Activated T-helper 9 cell treated with anti-CD3 and anti-CD28 coated beads, Interleukin-2, amount 50 U/mL, for 16 hours (primary cell): Measurements from ENCODE around the gene PECR.
"Not testable (repeated sequence)": the region's sequence is repeated elsewhere in the genome, so short reads cannot be mapped to it uniquely, and the experiment has no call there.

Experiments
- DNase-seq: peaks from one replicate; pipeline ENCODE4 v3.0.0-alpha.2; 2020; ENCODE audit warnings: low read depth

The PECR gene

DNA sequence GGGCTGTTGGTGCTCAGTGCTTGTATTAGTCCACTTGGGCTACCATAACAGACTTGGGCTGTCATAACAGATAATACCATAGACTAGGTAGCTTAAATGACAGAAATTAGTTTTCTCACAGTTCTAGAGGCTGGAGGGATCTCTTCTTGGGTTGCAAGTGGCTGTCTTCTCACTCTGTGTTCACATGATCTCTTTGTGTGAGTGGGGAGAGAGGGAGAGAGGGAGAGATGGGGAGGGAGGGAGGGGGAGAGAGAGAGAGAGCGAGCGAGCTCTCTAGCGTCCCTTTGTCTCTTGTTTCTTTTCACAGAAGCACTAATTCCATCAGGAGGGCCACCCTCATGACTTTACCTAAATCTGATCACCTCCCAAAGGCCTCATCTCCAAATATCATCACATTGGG, 23.1 kb upstream of the PECR start:
- no peak for DNase-seq

DNA sequence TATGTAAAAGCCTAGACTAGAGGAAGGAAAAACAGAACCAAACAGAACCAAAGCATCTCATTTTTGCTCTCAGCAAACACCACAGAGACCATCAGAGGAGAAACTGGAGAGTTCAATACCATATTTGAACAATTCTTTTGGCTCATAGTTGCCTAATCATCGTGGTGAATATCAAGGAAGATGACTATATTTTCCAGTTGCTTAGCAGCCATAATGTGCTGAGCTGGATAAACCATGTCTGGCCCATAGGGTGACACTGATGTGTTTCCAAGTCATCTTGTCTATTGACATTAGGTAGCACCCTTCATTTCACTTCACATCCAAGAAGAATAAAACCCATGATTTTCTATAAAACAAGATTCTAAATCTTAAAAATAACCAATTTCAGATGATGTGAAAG, 21.6 kb upstream of the PECR start:
- no peak for DNase-seq

DNA sequence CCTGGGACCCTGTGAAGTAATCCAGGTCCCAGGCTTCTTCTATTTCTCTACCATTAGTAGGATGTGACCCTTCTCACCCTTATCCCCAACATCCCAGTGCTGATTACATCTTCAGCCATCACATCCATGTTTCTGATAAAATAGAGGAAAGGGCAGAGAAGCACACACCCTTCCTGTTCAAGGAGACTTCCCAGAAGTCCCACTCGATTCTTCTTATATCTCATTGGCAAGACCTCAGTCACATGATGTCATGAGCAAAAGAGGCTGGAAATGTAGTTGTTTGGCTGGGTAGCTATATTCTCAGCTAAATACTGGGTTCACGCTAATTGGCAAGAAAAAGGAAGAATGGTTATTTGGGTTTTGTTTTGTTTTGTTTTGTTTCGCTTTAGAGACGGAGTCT, 19.5 kb upstream of the PECR start:
- no peak for DNase-seq

DNA sequence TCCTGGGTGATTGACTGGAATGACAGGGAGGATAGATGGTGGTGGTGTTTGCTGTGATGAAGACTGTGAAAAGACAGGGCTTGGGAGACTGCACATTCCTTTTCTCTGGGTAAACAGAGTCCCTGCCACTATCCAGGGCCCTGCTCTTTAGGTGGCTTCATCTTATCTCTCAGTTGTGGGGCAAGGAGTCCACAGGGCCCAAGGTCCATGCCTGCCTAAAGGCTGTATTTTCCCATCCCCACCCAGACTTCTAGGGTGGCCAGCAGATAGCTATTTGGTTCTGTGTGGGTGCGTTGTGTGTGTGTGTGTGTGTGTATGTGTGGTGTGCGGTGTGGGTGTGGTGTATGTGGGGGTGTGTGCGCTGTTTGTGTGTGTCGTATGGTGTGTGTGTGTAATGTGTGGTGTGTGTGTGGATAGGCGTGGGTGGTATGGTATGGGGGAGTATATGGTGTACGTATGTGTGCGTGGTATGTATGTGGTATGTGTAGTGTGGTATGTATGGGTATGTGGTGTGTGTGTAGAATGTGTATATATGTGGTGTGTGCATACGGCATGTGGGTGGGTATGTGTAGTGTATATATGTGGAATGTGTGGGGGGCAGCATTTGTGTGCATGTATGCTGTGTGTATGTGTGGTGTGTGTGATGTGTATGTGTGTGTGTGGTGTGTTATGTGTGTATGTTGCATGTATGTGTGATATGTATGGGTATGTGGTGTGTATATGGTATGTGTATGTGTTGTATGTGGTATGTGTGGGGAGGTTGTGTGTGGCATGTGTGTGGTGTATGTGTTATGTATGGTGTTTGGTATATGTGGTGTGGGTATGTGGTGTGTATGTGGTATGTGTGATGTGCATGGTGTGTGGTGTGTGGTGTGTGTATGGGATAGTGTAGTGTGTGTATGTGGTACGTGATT, 17.1 kb upstream of the PECR start:
- no peak for DNase-seq

DNA sequence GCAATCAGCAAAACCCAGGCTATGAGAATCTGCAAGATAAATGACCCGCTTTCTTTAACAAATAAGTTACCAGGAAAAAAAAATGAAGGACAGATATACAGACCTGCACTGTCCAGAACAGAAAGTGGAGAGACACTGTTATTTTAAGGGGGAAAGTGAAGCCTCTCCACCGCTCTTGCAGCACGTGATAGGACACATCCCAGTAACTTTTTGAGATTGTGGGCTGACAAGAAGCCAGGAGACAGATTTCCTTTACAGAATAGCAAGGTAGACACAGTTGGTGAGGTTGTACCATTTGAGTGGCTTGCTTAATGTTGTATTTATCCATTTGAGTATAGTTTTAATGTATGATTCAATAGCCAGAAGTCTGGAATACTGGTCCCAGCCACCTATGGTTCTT, 13.1 kb upstream of the PECR start:
- DNase-seq: no peak

DNA sequence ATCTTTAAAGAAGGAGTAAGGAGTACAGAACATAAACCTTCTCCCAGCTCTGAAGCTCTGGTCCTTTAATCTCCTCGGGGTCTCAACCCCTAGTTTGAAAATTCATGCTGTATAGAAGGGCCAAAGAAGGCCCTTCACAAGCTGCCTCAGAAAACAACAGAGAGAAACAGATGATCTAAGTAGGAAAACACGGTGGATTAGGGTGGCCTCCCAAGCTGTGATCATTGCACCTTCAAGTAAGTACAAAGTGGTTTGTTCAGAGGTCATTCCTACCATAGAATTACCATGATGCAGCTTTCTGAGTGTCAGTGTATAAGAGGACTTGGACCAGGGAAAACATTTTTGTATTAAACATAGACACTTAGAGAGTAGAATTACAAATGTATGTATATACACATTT, 11.0 kb upstream of the PECR start:
- no peak for DNase-seq

DNA sequence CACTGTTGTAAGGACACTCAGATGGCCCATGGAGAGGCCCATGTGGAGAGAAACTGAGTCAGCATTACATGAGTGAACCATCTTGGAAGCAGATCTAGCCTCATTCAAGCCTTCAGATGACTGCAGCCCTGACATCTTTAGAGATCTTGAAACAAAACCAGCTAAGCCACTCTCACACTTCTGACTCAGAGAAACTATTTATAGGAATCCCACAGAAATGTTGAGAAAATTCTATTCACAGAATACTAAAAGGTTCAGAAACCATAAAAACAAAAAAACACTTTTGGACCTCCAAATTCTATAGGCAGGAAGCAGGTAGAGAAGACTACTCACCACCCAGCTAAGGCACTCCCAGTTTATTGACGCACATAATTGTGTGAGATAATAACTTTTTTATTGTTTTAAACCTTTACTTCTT, 8.8 kb upstream of the PECR start:
- no peak for DNase-seq

DNA sequence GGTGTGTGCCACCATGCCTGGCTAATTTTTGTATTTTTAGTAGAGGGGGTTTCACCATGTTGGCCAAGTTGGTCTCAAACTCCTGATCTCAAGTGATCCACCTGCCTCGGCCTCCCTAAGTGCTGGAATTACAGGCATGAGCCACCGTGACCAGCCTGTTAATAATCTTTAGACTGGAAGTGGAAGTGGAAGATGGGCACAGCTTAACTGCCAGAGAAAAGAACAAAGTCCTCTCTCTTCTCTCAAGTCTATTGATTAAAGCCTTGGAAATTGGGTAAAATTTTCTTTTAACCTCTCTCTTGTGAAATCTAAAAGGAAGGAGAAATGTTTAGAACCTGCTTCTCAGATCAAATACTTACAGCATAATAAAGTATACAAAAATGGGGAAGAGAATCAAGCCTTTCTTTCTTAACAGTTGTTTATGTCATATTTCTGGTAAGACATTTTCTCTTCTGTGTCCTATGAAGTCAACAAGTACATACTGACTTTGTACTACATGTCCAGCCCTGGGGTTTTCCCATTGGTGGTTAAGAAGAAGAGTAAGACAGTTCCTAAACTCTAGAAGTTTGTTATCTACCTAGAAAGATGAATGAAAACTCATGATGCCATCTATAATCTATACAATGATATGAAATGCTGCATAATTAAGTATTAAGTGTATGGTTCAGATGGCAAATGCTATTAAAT, 4.7 kb upstream of the PECR start:
- no peak for DNase-seq

DNA sequence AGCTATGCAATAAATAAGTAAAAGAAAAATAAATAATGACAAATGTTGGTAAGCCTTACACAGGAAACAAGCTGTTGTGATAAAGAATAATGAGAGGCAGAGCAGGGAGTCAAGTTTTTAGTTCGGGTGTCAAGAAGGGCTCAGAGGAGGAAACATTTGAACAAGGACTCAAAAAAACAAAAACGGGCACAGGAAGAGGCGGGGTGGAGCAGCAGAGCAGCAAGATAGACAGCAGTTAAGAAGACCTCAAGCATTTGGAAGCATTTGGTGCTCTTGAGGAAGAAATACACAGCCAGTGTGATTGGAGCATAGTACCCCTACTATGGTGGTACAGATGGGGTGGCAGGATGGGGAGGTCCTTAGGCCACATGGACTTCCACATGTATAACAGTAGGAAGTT, 2.9 kb upstream of the PECR start:
- DNase-seq: no peak

DNA sequence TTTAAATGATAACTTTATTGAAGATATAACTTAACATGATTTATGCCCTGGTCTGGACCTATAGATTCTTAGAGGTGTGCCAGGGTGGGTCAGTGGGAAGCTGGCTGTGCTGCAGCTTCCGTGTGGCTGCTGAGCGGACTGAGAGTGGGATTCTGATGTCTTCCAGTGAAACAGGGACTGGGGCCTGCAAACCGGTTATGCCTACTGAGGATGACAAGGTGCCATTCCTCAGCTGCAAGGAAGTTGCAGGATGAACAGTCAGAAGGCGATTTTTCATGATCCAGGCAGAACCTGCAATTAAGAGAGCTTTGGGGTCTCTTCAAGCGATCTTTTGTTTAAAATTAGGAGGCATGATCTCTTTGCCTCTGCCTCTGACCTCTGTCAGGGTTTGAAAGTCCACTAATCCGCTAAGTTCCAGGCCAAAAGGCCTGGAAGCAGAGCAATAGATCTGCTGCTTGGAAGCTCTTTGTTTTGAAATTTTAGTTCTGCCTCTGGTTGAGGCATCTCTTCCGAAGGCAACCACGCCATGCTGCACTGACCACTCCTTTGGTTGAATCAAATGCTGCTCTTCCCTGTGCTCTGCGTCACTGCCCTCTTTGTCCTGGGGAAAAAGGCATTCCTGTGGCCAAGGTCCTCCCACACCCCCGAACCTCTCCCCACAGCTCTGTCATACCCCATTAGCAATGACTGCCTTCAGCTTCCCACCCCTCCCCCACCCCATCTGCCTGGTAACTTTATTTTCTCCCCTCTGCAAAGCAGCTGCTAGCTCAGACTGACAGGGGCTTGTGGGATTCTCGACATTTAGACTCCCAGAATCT, 2.1 kb upstream of the PECR start:
- no peak for DNase-seq

DNA sequence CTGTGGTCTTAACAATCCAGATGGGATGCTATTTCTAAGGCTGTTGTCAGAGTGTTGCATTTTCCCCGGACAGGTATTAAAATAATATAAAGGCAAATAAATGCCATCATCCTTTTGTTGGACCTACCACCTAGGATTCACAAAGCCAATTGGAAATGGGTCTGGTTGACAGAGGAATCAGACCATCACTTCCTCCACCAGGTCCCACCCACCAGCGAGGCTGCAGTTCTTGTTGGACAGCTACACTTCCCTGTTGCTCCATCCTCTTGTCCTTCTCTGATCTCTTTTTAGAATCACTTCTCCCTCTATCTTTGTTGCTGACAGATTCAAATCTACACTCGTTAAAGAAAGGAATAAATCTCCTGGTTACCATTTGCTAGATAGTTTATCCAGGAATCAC, 1.2 kb upstream of the PECR start:
- no peak for DNase-seq

DNA sequence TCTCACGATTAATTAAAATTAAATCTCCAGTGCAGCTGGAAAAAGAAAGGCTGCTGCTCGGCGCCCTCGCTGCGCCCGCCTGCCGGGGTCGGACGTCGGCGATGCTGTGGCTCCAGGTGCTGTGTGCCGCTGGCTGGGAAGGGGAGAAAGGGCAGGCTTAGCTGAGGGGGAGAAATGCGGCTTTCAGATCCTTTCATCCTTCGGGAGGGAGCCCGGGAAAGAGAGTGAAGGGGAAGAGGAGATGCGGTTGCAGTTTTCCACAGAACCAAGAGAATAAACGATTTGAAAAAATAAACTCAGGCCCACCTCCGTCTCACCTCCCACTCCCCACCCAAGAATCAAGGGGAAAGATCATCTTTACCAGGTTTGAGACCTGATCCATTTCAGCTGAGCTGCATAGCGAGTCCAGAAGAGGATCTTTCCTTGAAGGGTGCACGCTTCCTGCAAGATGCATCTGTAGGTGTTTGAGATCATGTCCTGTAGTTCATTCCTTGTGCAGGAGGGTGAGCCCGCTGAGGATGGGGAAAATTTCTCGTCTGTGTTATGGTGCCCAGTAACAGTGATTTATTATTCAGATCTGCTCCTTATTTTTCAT, 605 bp upstream of the PECR start:
- DNase-seq: no peak

DNA sequence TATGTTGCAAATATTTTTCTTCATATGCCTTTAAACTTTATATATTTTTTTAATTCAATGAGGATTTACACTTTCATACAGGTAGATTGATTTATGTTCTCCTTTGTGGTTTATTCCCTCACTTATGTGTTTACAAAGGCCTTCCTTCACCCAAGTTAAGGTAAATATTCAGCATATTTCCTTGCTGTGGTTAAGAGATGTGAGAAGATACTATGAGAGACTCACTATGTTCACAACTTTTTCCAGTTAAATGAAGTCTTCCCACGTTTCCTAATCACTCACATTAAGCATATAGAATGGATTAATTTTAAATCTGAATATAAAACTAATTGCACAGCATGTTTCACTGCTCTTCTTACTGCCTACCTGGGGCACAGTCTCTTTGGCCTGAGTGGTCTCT, 597 bp downstream of the PECR start:
- DNase-seq: no peak

DNA sequence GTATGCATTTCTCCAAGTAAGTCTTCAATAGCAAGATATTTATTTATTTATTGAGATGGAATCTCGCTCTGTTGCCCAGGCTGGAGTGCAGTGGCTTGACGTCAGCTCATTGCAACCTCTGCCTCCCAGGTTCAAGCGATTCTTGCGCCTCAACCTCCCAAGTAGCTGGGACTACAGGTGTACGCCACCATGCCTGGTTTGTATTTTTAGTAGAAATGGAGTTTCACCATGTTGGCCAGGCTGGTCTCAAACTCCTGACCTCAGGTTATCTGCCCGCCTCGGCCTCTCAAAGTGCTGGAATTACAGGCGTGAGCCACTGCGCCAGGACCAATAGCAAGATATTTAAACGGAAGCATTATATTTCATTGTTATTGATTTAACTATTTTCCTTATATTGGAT, 1.6 kb downstream of the PECR start:
- not testable (repeated sequence) for DNase-seq

DNA sequence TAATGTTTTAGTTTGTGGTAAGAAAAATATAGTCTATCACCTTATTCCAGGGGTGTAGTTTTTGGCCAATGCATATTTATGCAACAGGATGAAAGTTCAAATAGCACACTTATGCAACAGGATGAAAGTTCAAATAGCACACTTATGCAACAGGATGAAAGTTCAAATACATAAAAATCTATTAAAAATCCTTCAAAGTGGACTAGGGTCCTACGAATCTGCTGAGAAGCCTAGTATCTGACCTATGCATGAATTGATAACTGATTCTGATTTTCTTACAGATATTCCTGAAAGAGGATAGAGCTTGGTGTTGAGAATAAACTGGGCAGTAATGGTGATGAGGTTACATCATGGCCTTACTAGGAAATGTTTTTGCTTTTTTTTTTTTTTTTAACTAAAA, 2.8 kb downstream of the PECR start:
- DNase-seq: no peak

DNA sequence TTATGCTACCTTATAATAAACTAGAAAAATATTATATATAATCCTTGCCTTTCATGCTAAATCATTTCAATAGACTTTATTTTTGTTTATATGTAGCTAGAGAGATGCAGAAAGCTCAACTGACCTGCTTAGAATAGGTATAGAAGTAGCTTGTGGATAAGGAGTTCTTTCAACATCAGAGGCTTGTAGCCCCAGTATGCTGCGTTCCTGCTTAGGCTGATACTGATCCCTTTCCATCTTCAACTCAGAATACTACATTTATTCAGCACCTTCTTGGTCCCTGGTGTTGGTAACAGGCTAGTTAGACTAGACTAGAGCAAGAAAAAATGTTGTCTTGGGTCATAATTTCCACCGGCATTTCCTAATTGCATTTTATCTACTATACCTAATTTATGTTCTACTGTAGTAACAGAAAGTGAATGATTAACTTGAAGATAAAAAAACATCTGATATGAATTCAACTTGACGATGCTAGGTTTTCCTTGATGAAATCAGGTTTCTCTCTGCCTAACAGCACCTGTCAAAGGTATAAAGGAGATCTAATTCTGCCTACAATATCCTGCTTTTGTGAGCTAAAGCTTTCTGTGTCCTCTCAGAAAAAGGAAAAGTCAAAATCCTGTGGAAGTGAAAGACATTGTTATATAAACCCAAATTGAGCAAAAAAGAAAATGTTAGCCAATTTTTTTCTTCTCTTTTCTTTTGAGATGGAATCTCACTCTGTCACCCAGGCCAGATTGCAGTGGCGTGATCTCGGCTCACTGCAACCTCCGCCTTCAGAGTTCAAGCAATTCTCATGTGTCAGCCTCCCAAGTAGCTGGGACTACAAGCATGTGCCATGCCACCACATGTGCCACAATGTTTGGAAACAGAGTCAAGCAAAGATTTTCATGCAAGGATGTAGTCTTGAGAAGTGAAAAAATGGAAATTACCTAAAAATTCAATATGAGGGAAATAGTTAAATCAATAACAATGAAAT, 5.8 kb downstream of the PECR start:
- no peak for DNase-seq

DNA sequence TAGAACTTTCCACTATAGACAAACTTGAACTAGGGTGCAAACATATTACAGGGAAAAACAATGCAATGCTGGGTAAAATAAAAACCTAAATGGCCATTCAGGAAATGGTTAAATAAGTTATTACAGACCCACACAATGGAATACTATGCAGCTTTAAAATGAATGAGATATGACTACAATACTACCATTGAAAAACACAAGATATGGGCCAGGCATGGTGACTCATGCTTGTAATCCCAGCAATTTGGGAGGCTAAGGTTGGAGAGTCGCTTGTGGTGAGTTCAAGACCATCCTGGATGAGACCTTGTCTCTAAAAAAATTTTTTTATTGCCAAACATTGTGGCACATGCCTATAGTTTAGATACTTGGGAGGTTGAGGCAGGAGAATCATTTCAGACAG, 6.8 kb downstream of the PECR start:
- no peak for DNase-seq

DNA sequence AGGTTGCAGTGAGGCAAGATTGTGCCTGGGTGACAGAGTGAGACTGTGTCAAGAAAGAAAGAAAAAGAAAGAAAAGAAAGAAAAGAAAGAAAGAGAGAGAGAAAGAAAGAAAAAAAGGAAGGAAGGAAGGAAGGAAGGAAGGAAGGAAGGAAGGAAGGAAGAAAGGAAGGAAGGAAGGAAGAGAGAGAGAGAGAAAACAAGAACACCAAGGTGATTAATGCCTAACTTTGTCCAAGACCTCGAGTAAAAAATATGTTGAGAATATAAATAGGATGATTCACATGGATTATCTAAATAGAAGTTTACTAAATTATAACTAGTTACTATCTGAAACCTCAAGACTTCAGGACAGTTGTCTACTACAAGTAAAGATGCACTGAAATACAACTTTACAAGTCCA, 7.2 kb downstream of the PECR start:
- no peak for DNase-seq

DNA sequence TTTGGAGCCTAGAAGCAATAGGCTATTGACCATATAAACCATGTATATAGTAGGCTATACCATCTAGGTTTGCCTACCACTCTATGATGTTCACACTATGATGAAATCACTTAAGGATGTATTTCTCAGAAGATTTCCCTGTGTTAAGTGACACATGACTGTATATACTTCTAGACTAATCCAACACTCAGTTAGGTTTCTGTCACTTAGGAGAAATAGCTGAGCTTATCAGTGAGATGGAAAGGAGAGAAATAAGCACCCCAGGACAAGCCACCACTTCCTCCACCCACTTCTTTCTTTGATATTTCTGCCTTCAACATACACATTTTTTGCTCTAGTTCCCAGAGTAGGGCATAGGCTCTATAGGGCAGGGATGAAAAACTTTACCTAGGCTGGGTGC, 7.8 kb downstream of the PECR start:
- no peak for DNase-seq

DNA sequence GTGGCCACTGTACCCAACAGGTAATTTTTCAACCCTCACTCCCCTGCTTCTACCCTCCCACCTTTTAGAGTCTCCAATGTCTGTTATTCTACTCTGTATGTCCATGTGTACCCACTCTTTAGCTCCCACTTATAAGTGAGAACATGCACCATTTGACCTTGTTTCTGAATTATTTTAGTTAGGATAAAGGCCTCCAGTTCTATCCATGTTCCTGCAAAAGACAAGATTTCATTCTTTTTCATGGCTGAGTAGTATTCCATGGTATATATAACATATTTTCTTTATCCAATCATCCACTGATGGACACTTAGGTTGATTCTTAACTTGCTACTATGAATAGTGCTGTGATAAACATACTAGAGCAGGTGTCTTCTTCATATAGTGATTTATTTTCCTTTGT, 9.1 kb downstream of the PECR start:
- DNase-seq: no peak
